NT2/D1 (cell line): ENCODE measurements around the gene SF3B1.
"Not testable (repeated sequence)": the region's sequence is repeated elsewhere in the genome, so short reads cannot be mapped to it uniquely, and the experiment has no call there.

Experiments
- DNase-seq: peaks from one replicate; pipeline ENCODE4 v3.0.0-alpha.2; 2011; ENCODE audit warnings: low read depth, low spot score
- H3K27me3 ChIP-seq: 2 replicates; pipeline ENCODE4 v1.6.0; 2011; ENCODE audit warnings: mild to moderate bottlenecking; ENCODE audit not compliant: insufficient read length, insufficient read depth
- H3K36me3 ChIP-seq: 2 replicates; pipeline ENCODE4 v1.6.1; 2011; ENCODE audit warnings: mild to moderate bottlenecking, low read length, mixed read lengths; ENCODE audit not compliant: insufficient read depth, insufficient read length
- H3K4me1 ChIP-seq: 2 replicates; pipeline ENCODE4 v1.5.1; 2011; ENCODE audit not compliant: insufficient read depth, insufficient read length
- H3K4me3 ChIP-seq: 2 replicates; pipeline ENCODE4 v1.5.1; 2011; ENCODE audit warnings: low read depth; ENCODE audit not compliant: insufficient read length
- H3K9ac ChIP-seq: 2 replicates; pipeline ENCODE4 v1.6.0; 2011; ENCODE audit warnings: low read depth; ENCODE audit not compliant: insufficient read length
- H3K9me3 ChIP-seq: 2 replicates; pipeline ENCODE4 v1.5.1; 2011; ENCODE audit warnings: mild to moderate bottlenecking, low read length; ENCODE audit not compliant: insufficient read depth
- SUZ12 ChIP-seq: IDR thresholded peaks from 2 replicates; pipeline ENCODE4 v1.6.1; 2011; ENCODE audit not compliant: insufficient read length, insufficient read depth; ENCODE audit errors: extremely low read depth
- YY1 ChIP-seq: IDR thresholded peaks from 2 replicates; pipeline ENCODE4 v1.6.1; 2011; ENCODE audit not compliant: insufficient read length, insufficient read depth
- ZNF274 ChIP-seq: IDR thresholded peaks from 2 replicates; pipeline ENCODE4 v1.6.1; 2011; ENCODE audit warnings: mild to moderate bottlenecking, low read depth, low read length

SF3B1 gene

DNA sequence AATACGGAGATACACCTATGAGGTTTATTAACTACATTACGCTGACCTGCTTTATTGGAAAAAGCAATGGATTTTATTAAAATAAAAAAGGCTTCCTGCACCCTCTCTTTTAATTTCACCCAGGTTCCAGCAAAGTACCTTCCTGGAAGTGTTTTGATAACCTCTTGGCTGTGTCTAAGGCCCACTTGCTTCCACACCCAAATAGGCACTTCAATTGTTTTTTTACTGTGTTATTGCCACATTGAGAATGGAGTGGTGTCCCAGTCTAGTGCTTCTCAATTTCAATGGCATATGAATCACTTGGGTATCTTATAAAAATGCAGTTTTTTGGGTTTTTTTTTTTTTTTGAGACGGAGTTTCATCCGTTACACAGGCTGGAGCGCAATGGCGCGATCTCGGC, 47.6 kb downstream of the SF3B1 start:
- no peaks in the 10 kb centered on the region for H3K27me3 ChIP-seq
- no peak overlapping the region for H3K4me3 ChIP-seq
- no peaks in the 10 kb centered on the region for H3K9me3 ChIP-seq
- DNase-seq = no peak
- TF ChIP-seq SUZ12 = no peak
- no peak for TF ChIP-seq YY1
- TF ChIP-seq ZNF274 = no peak
- peaks cover 14% of the 10 kb centered on the region for H3K36me3 ChIP-seq
- H3K9ac ChIP-seq = no peak overlapping the region
- H3K4me1 ChIP-seq = no peaks in the 10 kb centered on the region

DNA sequence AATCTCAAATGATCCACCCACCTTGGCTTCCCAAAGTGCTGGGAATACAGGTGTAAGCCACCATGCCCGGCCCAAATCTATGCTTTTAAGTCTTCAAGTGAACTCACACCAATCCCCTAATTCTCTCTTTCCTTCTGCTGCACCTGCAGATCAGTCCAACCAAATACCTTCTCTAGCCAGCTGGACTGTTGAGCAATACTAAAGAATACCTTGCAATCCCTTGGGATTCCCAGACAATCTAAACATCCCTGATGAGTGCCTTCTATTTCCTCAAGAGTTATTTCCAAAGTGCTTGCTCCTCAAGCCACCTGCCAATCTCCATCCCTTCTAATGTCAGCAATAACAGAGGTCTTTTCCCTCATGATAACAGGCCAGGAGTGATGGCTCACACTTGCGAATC, 48.6 kb downstream of the SF3B1 start:
- no peaks in the 10 kb centered on the region for H3K4me1 ChIP-seq
- H3K9me3 ChIP-seq = no peaks in the 10 kb centered on the region
- DNase-seq = no peak
- H3K9ac ChIP-seq = no peak overlapping the region
- peaks cover 6% of the 10 kb centered on the region for H3K36me3 ChIP-seq
- TF ChIP-seq ZNF274 (no peak), YY1 (no peak), SUZ12 (no peak)
- H3K4me3 ChIP-seq = no peak overlapping the region
- H3K27me3 ChIP-seq = no peaks in the 10 kb centered on the region

GRCh38 chr2:197383825-197384224, 51.0 kb downstream of the SF3B1 start:
- no peak overlapping the region for H3K4me3 ChIP-seq
- H3K9me3 ChIP-seq = no peaks in the 10 kb centered on the region
- no peaks in the 10 kb centered on the region for H3K36me3 ChIP-seq
- no peaks in the 10 kb centered on the region for H3K27me3 ChIP-seq
- TF ChIP-seq YY1 (no peak), SUZ12 (no peak), ZNF274 (no peak)
- no peak overlapping the region for H3K9ac ChIP-seq
- DNase-seq = no peak
- no peaks in the 10 kb centered on the region for H3K4me1 ChIP-seq

DNA sequence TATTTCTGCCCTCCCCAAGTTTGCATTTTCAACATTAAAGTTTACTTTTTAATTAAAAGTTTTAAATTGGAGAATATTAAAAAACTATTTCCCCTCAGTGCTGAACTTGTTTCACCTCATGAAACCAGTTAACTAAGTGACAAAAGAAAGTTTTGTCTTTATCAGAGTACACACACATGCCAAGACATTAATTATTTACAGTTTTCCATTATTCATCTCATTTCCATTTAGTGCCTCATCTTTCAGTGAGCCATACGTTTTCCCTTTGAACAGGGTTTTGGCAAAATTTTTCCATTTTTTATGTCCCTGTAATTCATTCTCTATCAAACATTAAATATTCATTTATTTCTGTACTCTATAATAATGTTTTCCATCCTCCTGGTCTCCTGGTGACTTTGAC, 53.2 kb downstream of the SF3B1 start:
- no peak for TF ChIP-seq YY1
- no peaks in the 10 kb centered on the region for H3K36me3 ChIP-seq
- DNase-seq = no peak
- H3K9ac ChIP-seq = no peak overlapping the region
- H3K9me3 ChIP-seq = no peaks in the 10 kb centered on the region
- H3K4me3 ChIP-seq = no peak overlapping the region
- no peaks in the 10 kb centered on the region for H3K27me3 ChIP-seq
- H3K4me1 ChIP-seq = no peaks in the 10 kb centered on the region

DNA sequence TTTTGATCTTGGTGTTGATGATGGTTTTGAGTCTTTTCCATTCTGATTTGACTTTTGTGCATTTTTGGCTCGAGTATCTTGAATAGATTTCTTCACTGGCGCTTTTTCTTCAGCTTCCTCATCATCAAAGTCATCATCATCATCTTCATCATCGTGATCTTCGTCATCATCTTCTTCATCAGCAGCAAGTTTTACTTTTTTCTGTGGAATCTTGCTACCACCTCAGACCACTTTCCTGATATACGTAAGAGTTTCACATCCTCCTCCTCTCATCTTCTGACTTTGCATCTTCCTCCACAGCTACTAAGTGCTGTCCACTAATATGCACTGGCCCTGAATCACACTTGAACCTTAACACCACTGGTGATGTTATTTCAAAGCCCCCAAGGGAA, 54.9 kb downstream of the SF3B1 start:
- H3K4me3 ChIP-seq, H3K9ac ChIP-seq, H3K9me3 ChIP-seq, H3K27me3 ChIP-seq, H3K4me1 ChIP-seq, DNase-seq, H3K36me3 ChIP-seq: not testable (repeated sequence)

DNA sequence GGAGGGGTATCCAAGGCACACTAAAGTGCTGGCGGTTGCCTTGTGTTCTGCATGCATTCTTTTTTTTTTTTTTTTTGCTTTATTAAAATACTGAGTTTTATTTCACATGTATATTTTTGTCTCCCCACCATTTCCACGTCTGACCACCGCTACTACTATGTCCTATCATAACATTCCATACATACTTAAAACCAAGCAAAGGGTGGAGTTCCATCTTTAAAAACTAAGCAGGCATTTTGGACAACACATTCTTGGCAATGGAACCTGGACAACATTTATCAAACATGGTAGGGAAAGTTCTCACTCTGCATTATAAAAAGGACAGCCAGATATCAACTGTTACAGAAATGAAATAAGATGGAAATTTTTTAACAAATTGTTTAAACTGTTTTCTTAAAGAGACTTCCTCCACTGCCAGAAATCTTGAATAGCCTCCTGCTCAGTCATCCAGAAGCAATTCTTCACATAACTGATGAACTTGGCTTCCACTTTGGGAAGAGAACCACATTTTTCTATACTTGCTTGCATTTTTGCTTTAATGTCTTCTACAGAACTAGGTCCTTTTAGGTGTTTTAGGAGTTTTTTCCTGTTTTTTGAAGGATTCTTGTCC, 55.4 kb downstream of the SF3B1 start:
- H3K4me1 ChIP-seq, H3K4me3 ChIP-seq, H3K36me3 ChIP-seq, H3K27me3 ChIP-seq, H3K9ac ChIP-seq, H3K9me3 ChIP-seq, DNase-seq: not testable (repeated sequence)

- peak; percentile 36 for DNase-seq
- no peak overlapping the region for H3K4me3 ChIP-seq
- H3K4me1 ChIP-seq = no peaks in the 10 kb centered on the region
- H3K9ac ChIP-seq = no peak overlapping the region
- H3K9me3 ChIP-seq = no peaks in the 10 kb centered on the region
- no peaks in the 10 kb centered on the region for H3K36me3 ChIP-seq
- TF ChIP-seq SUZ12 (no peak), ZNF274 (no peak), YY1 (no peak)
- no peaks in the 10 kb centered on the region for H3K27me3 ChIP-seq
Observed at GRCh38 chr2:197378494-197379307, 56.1 kb downstream of the SF3B1 start.

DNA sequence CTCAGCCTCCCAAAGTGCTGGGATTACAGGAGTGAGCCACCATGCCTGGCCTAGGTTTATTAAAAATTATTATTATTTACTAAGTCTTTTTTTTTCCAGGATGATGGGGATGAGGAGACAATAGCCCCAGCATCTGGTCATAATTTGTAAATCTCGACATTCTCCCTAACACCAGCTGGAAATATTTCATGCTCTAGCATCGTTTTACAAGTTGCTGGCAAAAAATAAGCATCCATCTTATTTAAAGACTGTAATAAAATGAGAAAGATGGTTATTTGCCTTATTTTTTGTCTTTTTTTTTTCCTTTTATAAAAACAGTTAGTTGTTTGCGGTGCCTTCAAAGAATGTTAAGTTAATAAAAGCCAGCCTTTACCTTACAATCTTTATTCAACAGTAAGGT, 56.7 kb downstream of the SF3B1 start:
- Histone ChIP-seq H3K9me3 (no peaks in the 10 kb centered on the region), H3K9ac (no peak overlapping the region), H3K4me3 (no peak overlapping the region), H3K36me3 (no peaks in the 10 kb centered on the region), H3K27me3 (no peaks in the 10 kb centered on the region), H3K4me1 (no peaks in the 10 kb centered on the region)
- no peak for TF ChIP-seq YY1
- no peak for TF ChIP-seq ZNF274
- no peak for TF ChIP-seq SUZ12
- DNase-seq = no peak
